Measurements from ENCODE around the gene MYF6. TPM values are rescaled to one million over a fixed set of nuclear protein-coding genes. Genes with fewer than 3 reads are reported as not detected.

The MYF6 gene
- total RNA-seq, 1 donor from 2014 or later, result 0.16 TPM

DNA sequence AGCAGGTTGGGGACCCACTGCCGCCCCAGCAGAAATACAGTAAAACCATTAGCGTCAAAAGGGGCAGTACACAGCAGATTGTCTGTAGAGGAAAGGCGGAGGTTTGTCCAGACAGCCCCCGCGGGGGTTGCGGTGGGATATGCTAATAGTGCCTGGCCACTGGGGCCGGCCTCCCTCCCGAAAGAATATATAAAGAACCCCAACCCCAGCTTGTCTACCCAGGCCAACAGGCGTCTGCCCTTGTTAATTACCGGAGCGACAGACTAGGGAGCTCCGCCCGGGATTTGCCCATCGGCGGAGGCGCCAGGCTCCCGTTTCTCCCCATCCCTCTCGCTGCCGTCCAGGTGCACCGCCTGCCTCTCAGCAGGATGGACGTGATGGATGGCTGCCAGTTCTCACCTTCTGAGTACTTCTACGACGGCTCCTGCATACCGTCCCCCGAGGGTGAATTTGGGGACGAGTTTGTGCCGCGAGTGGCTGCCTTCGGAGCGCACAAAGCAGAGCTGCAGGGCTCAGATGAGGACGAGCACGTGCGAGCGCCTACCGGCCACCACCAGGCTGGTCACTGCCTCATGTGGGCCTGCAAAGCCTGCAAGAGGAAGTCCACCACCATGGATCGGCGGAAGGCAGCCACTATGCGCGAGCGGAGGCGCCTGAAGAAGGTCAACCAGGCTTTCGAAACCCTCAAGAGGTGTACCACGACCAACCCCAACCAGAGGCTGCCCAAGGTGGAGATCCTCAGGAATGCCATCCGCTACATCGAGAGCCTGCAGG, 9.4 kb downstream of the MYF6 start, which contains the start of gene MYF5:
MYF5 (plus strand) TSS at position 217 of the 774 bp plus-strand sequence; CDS start at position 369, 152 bp downstream.
- peaks cover 58% of the 10 kb centered on the region for H3K27me3 Mint-ChIP-seq (ENCODE audit: low read depth)
- TF ChIP-seq, protein P1, sequence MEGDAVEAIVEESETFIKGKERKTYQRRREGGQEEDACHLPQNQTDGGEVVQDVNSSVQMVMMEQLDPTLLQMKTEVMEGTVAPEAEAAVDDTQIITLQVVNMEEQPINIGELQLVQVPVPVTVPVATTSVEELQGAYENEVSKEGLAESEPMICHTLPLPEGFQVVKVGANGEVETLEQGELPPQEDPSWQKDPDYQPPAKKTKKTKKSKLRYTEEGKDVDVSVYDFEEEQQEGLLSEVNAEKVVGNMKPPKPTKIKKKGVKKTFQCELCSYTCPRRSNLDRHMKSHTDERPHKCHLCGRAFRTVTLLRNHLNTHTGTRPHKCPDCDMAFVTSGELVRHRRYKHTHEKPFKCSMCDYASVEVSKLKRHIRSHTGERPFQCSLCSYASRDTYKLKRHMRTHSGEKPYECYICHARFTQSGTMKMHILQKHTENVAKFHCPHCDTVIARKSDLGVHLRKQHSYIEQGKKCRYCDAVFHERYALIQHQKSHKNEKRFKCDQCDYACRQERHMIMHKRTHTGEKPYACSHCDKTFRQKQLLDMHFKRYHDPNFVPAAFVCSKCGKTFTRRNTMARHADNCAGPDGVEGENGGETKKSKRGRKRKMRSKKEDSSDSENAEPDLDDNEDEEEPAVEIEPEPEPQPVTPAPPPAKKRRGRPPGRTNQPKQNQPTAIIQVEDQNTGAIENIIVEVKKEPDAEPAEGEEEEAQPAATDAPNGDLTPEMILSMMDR (IDR thresholded peaks at IDR 0.05; ENCODE audit: unreplicated experiment), result no peak
- no peak within 1 kb of the TSS for H3K27ac Mint-ChIP-seq
- no peaks in the 10 kb centered on the region for H3K36me3 Mint-ChIP-seq
- no peaks in the 10 kb centered on the region for H3K9me3 Mint-ChIP-seq
- H3K4me3 Mint-ChIP-seq, result no peak within 1 kb of the TSS
- no peak for DNase-seq (ENCODE audit: low spot score in 2 of 2, unreplicated experiment in 2 of 2)
- peaks cover 18% of the 10 kb centered on the region for H3K4me1 Mint-ChIP-seq

DNA sequence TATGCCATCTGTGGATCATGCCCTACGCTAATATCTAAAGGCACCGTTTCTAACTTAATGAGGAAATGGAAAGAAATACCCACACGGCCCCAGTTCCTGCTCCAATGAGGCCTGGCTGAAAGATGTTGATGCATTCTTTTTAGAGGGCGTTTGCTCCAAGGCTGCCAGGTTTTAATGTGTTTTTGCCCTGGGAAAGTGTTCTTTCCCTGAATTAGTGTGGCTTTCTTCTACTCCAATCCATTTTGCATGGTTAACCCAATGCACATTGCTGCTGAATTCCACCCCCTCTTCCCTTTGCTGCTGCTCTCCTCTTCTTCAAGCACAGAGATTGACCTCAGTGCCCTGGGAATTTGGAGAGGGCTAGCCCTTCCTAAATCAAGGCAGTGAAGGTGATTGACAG, 10.4 kb downstream of the MYF6 start:
- Mint-ChIP-seq H3K36me3 (no peaks in the 10 kb centered on the region), H3K27ac (no peak overlapping the region), H3K9me3 (no peaks in the 10 kb centered on the region), H3K27me3 (ENCODE audit: low read depth) (peaks cover 53% of the 10 kb centered on the region), H3K4me1 (peaks cover 14% of the 10 kb centered on the region), H3K4me3 (no peak overlapping the region)
- DNase-seq (ENCODE audit: low spot score in 2 of 2, unreplicated experiment in 2 of 2), result no peak
- TF ChIP-seq, protein P1 (IDR thresholded peaks at IDR 0.05; ENCODE audit: unreplicated experiment), result no peak

DNA sequence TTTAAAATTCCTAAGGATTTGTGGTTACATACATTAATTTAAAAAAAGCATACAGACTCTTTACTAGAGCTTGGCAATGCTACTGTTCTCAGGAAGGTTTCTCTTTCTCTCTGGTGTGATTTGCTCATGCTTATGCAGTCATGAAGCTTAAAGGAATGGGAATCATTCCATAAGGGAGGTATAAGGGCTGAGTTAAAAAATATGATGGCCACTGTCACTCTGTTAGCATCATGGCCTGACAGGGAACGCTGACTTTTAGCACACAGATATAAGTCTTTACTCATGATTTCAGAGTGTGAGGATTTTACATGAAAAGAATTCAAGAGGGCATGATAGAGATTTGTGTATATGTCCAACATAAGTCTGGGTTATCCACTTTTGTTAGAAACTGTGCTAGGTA, 13.1 kb downstream of the MYF6 start:
- H3K27me3 Mint-ChIP-seq (ENCODE audit: low read depth), result peaks cover 31% of the 10 kb centered on the region
- H3K27ac Mint-ChIP-seq, result no peak overlapping the region
- no peak for DNase-seq (ENCODE audit: low spot score in 2 of 2, unreplicated experiment in 2 of 2)
- H3K9me3 Mint-ChIP-seq, result no peaks in the 10 kb centered on the region
- TF ChIP-seq, protein P1 (IDR thresholded peaks at IDR 0.05; ENCODE audit: unreplicated experiment), result no peak
- H3K4me1 Mint-ChIP-seq, result no peaks in the 10 kb centered on the region
- no peak overlapping the region for H3K4me3 Mint-ChIP-seq
- H3K36me3 Mint-ChIP-seq, result no peaks in the 10 kb centered on the region

GRCh38 chr12:80721326-80721725, 13.9 kb downstream of the MYF6 start:
- Mint-ChIP-seq H3K27ac (no peak overlapping the region), H3K4me3 (no peak overlapping the region), H3K9me3 (no peaks in the 10 kb centered on the region), H3K27me3 (ENCODE audit: low read depth) (peaks cover 26% of the 10 kb centered on the region), H3K36me3 (no peaks in the 10 kb centered on the region), H3K4me1 (no peaks in the 10 kb centered on the region)
- DNase-seq (ENCODE audit: low spot score in 2 of 2, unreplicated experiment in 2 of 2), result no peak
- TF ChIP-seq, protein P1 (IDR thresholded peaks at IDR 0.05; ENCODE audit: unreplicated experiment), result no peak

GRCh38 chr12:80745851-80746505, 38.5 kb downstream of the MYF6 start:
- peaks cover 26% of the 10 kb centered on the region for H3K27me3 Mint-ChIP-seq (ENCODE audit: low read depth)
- H3K27ac Mint-ChIP-seq, result no peak overlapping the region
- DNase-seq (ENCODE audit: low spot score in 2 of 2, unreplicated experiment in 2 of 2), result no peak
- no peak overlapping the region for H3K4me3 Mint-ChIP-seq
- TF ChIP-seq, protein P1 (IDR thresholded peaks at IDR 0.05; ENCODE audit: unreplicated experiment), result no peak
- no peaks in the 10 kb centered on the region for H3K4me1 Mint-ChIP-seq
- H3K36me3 Mint-ChIP-seq, result no peaks in the 10 kb centered on the region
- no peaks in the 10 kb centered on the region for H3K9me3 Mint-ChIP-seq
